GM12878 (cell line): ENCODE measurements around the gene C19orf73.

Experiments
- BACH1 ChIP-seq: fragments of 450-650 bp; IDR thresholded peaks from 2 replicates; pipeline ENCODE4 v1.6.1; 2017; ENCODE audit warnings: mild to moderate bottlenecking, borderline replicate concordance
- HCFC1 ChIP-seq: fragments of 150-350 bp; IDR thresholded peaks from 2 replicates; pipeline ENCODE4 v1.6.1; 2014; ENCODE audit warnings: low read length
- POLR2A ChIP-seq: IDR thresholded peaks from 2 replicates; pipeline ENCODE4 v1.6.1; 2011; ENCODE audit warnings: low read depth, mild to moderate bottlenecking, low read length
- POLR2AphosphoS5 ChIP-seq: IDR thresholded peaks from 2 replicates; pipeline ENCODE4 v1.6.1; 2011; ENCODE audit warnings: mild to moderate bottlenecking, low read length, inconsistent platforms
- RFX5 ChIP-seq: IDR thresholded peaks from 2 replicates; pipeline ENCODE4 v1.6.1; 2011; ENCODE audit warnings: low read depth, low read length, improper control_type of control experiment
- ZNF24 ChIP-seq: fragments of 450-650 bp; IDR thresholded peaks from 2 replicates; pipeline ENCODE4 v1.6.1; 2017; ENCODE audit warnings: antibody characterized with exemption, mild to moderate bottlenecking
- TF ChIP-seq, protein P1 (sequence below), 3 experiments: IDR thresholded peaks in 2 of 3; conservative IDR thresholded peaks in 1 of 3; 2 replicates each; pipeline ENCODE4 v1.5.1; 2011; ENCODE audit warnings: low read depth in 3 of 3, low read length in 3 of 3, mild to moderate bottlenecking in 3 of 3, control low read depth in 2 of 3, moderate library complexity in 2 of 3, inconsistent platforms in 1 of 3, mixed read lengths in 1 of 3; ENCODE audit not compliant: control insufficient read depth in 2 of 3, insufficient read depth in 1 of 3; ENCODE audit errors: extremely low read depth in 1 of 3
- TF ChIP-seq, protein P2 (sequence below): IDR thresholded peaks from 2 replicates; pipeline ENCODE4 v1.6.1; 2012; ENCODE audit warnings: low read depth, low read length, improper control_type of control experiment
- TF ChIP-seq, protein P3 (sequence below): fragments of 450-650 bp; IDR thresholded peaks from 2 replicates; pipeline ENCODE4 v1.6.1; 2017; ENCODE audit warnings: antibody characterized with exemption, mild to moderate bottlenecking, moderate library complexity

DNA sequence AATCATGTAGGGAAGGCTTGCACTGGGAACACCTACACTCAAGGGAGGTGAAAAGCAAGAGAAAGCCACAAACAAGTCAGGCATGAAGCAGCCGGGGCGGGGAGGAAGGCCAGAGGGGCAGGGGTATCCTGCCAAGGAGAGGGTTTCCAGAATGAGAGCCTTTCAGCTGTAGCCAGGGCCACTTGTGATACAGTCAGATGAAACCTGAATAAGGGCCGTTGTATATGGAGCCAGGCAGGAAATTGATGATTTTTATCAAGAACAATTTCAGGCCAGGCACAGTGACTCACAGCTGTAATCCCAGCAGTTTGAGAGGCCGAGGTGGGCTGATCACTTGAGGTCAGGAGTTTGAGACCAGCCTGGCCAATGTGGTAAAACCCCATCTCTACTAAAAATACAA is 43.0 kb upstream of the C19orf73 start:
- TF ChIP-seq, protein P1, sequence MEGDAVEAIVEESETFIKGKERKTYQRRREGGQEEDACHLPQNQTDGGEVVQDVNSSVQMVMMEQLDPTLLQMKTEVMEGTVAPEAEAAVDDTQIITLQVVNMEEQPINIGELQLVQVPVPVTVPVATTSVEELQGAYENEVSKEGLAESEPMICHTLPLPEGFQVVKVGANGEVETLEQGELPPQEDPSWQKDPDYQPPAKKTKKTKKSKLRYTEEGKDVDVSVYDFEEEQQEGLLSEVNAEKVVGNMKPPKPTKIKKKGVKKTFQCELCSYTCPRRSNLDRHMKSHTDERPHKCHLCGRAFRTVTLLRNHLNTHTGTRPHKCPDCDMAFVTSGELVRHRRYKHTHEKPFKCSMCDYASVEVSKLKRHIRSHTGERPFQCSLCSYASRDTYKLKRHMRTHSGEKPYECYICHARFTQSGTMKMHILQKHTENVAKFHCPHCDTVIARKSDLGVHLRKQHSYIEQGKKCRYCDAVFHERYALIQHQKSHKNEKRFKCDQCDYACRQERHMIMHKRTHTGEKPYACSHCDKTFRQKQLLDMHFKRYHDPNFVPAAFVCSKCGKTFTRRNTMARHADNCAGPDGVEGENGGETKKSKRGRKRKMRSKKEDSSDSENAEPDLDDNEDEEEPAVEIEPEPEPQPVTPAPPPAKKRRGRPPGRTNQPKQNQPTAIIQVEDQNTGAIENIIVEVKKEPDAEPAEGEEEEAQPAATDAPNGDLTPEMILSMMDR (IDR thresholded peaks at IDR 0.05 in 2 of 3, conservative IDR thresholded peaks at IDR 0.05 in 1 of 3; ENCODE audit: control insufficient read depth in 2 of 3, extremely low read depth in 1 of 3, insufficient read depth in 1 of 3, low read depth in 3 of 3, low read length in 3 of 3) = no peak
- TF ChIP-seq RFX5 (no peak), POLR2A (no peak), HCFC1 (no peak), BACH1 (no peak), ZNF24 (no peak), POLR2AphosphoS5 (no peak)
- TF ChIP-seq, protein P2, sequence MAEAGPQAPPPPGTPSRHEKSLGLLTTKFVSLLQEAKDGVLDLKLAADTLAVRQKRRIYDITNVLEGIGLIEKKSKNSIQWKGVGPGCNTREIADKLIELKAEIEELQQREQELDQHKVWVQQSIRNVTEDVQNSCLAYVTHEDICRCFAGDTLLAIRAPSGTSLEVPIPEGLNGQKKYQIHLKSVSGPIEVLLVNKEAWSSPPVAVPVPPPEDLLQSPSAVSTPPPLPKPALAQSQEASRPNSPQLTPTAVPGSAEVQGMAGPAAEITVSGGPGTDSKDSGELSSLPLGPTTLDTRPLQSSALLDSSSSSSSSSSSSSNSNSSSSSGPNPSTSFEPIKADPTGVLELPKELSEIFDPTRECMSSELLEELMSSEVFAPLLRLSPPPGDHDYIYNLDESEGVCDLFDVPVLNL = no peak
- TF ChIP-seq, protein P3, sequence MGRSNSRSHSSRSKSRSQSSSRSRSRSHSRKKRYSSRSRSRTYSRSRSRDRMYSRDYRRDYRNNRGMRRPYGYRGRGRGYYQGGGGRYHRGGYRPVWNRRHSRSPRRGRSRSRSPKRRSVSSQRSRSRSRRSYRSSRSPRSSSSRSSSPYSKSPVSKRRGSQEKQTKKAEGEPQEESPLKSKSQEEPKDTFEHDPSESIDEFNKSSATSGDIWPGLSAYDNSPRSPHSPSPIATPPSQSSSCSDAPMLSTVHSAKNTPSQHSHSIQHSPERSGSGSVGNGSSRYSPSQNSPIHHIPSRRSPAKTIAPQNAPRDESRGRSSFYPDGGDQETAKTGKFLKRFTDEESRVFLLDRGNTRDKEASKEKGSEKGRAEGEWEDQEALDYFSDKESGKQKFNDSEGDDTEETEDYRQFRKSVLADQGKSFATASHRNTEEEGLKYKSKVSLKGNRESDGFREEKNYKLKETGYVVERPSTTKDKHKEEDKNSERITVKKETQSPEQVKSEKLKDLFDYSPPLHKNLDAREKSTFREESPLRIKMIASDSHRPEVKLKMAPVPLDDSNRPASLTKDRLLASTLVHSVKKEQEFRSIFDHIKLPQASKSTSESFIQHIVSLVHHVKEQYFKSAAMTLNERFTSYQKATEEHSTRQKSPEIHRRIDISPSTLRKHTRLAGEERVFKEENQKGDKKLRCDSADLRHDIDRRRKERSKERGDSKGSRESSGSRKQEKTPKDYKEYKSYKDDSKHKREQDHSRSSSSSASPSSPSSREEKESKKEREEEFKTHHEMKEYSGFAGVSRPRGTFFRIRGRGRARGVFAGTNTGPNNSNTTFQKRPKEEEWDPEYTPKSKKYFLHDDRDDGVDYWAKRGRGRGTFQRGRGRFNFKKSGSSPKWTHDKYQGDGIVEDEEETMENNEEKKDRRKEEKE = no peak
